Activated naive CD4-positive, alpha-beta T cell treated with anti-CD3 and anti-CD28 coated beads, Interleukin-2, amount 10 ng/mL, durations not matched to agents 7 days and 5 days (primary cell): Measurements from ENCODE around the gene DLEC1.

Experiments
- CTCF ChIA-PET: fragments of 350-600 bp; sonication (Branson Sonifier 250); formaldehyde crosslinking; loops from one replicate; lab custom pipeline; 2021; ENCODE audit warnings: antibody characterized with exemption; lab: Charles Lee
- DNase-seq: peaks from one replicate; pipeline ENCODE4 v3.0.0-alpha.2; 2020
- H3K27ac Mint-ChIP-seq: one replicate; pipeline ENCODE4 v1.8.0; 2021; ENCODE audit warnings: mild to moderate bottlenecking, moderate library complexity, mixed read lengths
- H3K27me3 Mint-ChIP-seq: one replicate; pipeline ENCODE4 v1.8.0; 2021; ENCODE audit warnings: mild to moderate bottlenecking, mixed read lengths
- H3K36me3 Mint-ChIP-seq: one replicate; pipeline ENCODE4 v1.8.0; 2021; ENCODE audit warnings: mixed read lengths
- H3K4me1 Mint-ChIP-seq: one replicate; pipeline ENCODE4 v1.8.0; 2021; ENCODE audit warnings: mixed read lengths
- H3K4me3 Mint-ChIP-seq: one replicate; pipeline ENCODE4 v1.8.0; 2021; ENCODE audit warnings: mild to moderate bottlenecking, moderate library complexity, mixed read lengths
- H3K9me3 Mint-ChIP-seq: one replicate; pipeline ENCODE4 v1.8.0; 2021; ENCODE audit warnings: mixed read lengths

DLEC1 gene

DNA sequence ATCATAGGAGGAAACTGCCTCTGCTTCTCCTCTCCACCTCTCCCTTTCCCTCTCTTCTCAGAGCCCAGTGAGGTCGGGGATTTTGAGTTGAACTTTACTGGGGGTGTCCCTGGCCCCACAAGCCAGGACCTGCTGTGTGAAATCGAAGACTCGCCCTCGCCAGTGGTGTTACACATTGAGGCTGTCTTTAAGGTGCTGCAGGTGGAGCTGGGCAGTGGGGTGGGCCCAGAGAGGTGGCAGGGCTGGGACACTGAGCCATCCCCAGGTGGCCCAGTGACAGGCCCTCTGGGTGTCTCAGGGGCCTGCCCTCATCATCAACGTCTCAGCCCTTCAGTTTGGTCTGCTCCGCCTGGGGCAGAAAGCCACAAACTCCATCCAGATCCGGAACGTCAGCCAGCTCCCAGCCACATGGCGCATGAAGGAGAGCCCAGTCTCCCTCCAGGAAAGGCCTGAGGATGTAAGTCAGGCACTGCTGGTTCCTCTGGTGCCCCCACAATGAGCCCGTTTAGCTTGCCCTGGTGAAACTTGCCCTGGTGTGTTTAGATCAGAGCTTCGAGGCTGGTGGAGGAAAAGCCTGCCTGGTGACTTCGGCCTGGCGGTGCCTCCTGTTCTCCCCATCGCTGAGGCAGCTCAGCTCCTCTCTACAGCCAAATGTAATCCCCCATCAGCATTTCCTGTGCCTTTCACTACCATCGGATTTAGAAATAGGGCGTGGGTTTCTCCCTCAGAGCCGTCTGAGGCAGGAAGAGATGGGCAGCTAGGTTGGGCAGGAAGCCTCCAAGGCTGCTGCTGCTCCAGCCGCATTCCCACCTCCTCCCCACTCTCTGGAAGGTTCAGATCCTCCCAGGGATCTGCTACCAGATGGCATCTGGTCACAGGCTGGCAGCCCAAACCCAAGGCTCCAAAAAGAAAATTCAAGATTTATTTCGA is 58.7 kb downstream of the DLEC1 start:
- no peaks in the 10 kb centered on the region for H3K36me3 Mint-ChIP-seq
- no peaks in the 10 kb centered on the region for H3K4me1 Mint-ChIP-seq
- no peak for DNase-seq
- peaks cover 24% of the 10 kb centered on the region for H3K27me3 Mint-ChIP-seq
- no peak overlapping the region for H3K27ac Mint-ChIP-seq
- no peak overlapping the region for H3K4me3 Mint-ChIP-seq
- H3K9me3 Mint-ChIP-seq, result no peaks in the 10 kb centered on the region
- CTCF ChIA-PET, result no interaction called here

- H3K27me3 Mint-ChIP-seq, result peaks cover 24% of the 10 kb centered on the region
- H3K4me3 Mint-ChIP-seq, result no peak overlapping the region
- no peaks in the 10 kb centered on the region for H3K36me3 Mint-ChIP-seq
- H3K4me1 Mint-ChIP-seq, result no peaks in the 10 kb centered on the region
- peak; percentile 4 for DNase-seq
- H3K27ac Mint-ChIP-seq, result no peak overlapping the region
- H3K9me3 Mint-ChIP-seq, result no peaks in the 10 kb centered on the region
- CTCF ChIA-PET, result no interaction called here
Observed at GRCh38 chr3:38098376-38098723, 59.3 kb downstream of the DLEC1 start.

- H3K4me1 Mint-ChIP-seq, result no peaks in the 10 kb centered on the region
- H3K27me3 Mint-ChIP-seq, result peaks cover 19% of the 10 kb centered on the region
- no peak for DNase-seq
- H3K27ac Mint-ChIP-seq, result no peak overlapping the region
- H3K36me3 Mint-ChIP-seq, result no peaks in the 10 kb centered on the region
- H3K9me3 Mint-ChIP-seq, result no peaks in the 10 kb centered on the region
- CTCF ChIA-PET, result no interaction called here
- no peak overlapping the region for H3K4me3 Mint-ChIP-seq
Observed at GRCh38 chr3:38099518-38099917, 60.5 kb downstream of the DLEC1 start.

DNA sequence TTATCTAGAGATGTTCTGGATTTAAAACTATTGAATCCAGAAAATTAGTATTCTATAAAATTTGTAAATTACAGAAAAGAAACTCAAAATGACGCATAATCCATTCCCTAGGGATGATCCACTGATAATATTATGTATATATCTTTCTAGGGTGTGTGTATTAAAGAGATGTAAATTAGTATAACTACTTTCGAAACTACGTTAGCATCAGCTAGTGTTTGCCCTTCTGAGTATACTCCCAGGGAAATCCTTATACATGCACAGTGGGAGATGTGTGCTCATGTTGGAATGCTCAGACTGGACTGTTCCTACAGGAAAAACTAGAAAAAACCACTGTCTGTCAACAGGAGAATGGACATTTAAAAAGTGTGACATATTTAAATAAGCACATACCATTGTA is 61.5 kb downstream of the DLEC1 start:
- H3K27ac Mint-ChIP-seq, result no peak overlapping the region
- CTCF ChIA-PET, result no interaction called here
- no peak overlapping the region for H3K4me3 Mint-ChIP-seq
- H3K27me3 Mint-ChIP-seq, result peaks cover 23% of the 10 kb centered on the region
- H3K4me1 Mint-ChIP-seq, result no peaks in the 10 kb centered on the region
- no peak for DNase-seq
- no peaks in the 10 kb centered on the region for H3K36me3 Mint-ChIP-seq
- H3K9me3 Mint-ChIP-seq, result peaks cover 2% of the 10 kb centered on the region

- CTCF ChIA-PET, result interaction anchor here (0.7 kb wide), 1 partner anchor 13 kb away, joined by 3 read pairs; no protein-coding TSS in a partner anchor
- H3K27me3 Mint-ChIP-seq, result peaks cover 21% of the 10 kb centered on the region
- H3K9me3 Mint-ChIP-seq, result peaks cover 2% of the 10 kb centered on the region
- no peak overlapping the region for H3K4me3 Mint-ChIP-seq
- no peaks in the 10 kb centered on the region for H3K4me1 Mint-ChIP-seq
- H3K36me3 Mint-ChIP-seq, result no peaks in the 10 kb centered on the region
- no peak for DNase-seq
- no peak overlapping the region for H3K27ac Mint-ChIP-seq
Observed at GRCh38 chr3:38101811-38102443, 62.9 kb downstream of the DLEC1 start.

GRCh38 chr3:38102444-38102814 is 63.4 kb downstream of the DLEC1 start:
- Mint-ChIP-seq H3K4me3 (no peak overlapping the region), H3K36me3 (no peaks in the 10 kb centered on the region), H3K4me1 (no peaks in the 10 kb centered on the region), H3K9me3 (peaks cover 2% of the 10 kb centered on the region), H3K27me3 (peaks cover 17% of the 10 kb centered on the region), H3K27ac (no peak overlapping the region)
- DNase-seq, result no peak
- CTCF ChIA-PET, result interaction anchor here (0.7 kb wide), 1 partner anchor 13 kb away, joined by 3 read pairs; no protein-coding TSS in a partner anchor

- Mint-ChIP-seq H3K9me3 (peaks cover 2% of the 10 kb centered on the region), H3K27ac (no peak overlapping the region), H3K27me3 (peaks cover 10% of the 10 kb centered on the region), H3K4me1 (no peaks in the 10 kb centered on the region), H3K36me3 (no peaks in the 10 kb centered on the region), H3K4me3 (no peak overlapping the region)
- CTCF ChIA-PET, result no interaction called here
- DNase-seq, result no peak
Observed at GRCh38 chr3:38105525-38105924, 66.5 kb downstream of the DLEC1 start.

DNA sequence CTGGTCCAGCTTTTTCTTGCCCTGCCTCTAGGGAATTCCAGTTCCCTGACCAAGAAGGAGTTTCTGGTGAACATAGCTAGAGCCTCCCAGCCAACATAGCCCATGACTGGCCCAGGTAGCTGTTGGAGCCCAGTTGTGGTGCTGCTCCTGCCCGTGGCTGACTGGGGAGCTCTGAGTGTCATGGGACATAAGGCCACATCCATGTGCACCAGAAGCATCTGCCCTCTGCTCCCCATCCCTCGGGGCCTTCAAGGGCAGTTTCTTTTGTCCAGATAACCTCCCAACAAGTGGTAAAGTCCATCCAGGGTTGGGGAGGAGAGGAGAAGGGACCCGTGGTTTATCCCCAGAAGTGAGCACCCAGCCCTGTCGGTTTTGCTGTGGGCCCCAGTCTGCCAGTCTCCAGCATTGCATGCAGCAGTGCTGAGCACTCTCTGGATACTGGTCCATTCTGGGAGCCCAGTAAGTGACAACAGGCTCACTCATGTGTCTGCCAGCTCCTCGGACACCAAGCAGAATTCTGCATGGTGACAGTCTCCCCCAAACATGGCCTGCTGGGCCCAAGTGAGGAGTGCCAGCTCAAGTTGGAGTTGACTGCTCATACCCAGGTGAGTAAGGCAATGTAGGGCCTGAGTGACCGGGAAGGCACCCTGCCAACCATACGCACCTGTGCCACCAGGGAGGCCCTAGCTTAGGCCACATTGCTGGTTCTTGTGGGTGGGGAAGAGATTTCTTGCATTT is 69.1 kb downstream of the DLEC1 start:
- Mint-ChIP-seq H3K27ac (no peak overlapping the region), H3K36me3 (no peaks in the 10 kb centered on the region), H3K4me3 (no peak overlapping the region), H3K27me3 (peaks cover 3% of the 10 kb centered on the region), H3K4me1 (no peaks in the 10 kb centered on the region), H3K9me3 (peaks cover 2% of the 10 kb centered on the region)
- no peak for DNase-seq
- CTCF ChIA-PET, result interaction anchor here (0.7 to 1.3 kb wide), 2 partner anchors 10 to 12 kb away, joined by 3 read pairs; no protein-coding TSS in a partner anchor

GRCh38 chr3:38108649-38109579 is 69.9 kb downstream of the DLEC1 start:
- no peak for DNase-seq
- Mint-ChIP-seq H3K4me3 (no peak overlapping the region), H3K9me3 (peaks cover 2% of the 10 kb centered on the region), H3K27ac (no peak overlapping the region), H3K36me3 (no peaks in the 10 kb centered on the region), H3K27me3 (peaks cover 3% of the 10 kb centered on the region), H3K4me1 (no peaks in the 10 kb centered on the region)
- CTCF ChIA-PET, result interaction anchor here (0.6 to 1.5 kb wide), 3 partner anchors 9 to 238 kb away, joined by 3 to 5 read pairs (median 3); partner anchors contain the start of gene XYLB

DNA sequence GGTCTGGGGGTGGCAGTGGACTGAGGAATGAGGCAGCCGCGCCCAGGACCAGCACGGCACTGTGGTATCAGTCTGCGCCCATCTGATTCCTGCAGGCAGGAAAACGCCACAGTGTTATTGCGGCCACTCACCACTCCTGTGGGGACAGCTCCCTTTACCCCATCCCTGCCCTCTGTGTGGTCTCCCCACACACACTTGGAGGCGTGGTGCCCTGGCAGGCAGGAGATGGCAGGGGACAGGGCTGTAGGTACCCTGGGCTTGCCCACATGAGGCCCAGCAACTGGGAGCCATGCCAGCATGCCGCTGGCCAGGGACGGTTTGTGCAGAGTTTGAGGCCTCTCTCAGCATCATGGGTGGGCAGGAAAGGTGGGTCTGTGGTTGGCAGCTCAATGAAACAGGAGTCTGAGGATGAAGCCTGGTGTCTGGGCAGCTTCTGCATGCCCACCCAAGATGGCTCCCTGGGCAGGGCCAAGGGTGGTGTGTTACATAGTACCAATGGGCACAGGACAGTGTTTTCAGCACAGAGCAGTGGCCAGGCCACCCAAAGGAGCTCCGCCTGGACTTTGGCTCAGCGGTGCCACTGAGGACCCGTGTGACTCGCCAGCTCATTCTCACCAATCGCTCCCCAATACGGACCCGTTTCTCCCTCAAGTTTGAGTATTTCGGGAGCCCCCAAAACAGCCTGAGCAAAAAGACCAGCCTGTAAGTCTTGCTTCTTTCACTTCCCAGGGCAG is 70.7 kb downstream of the DLEC1 start:
- peaks cover 1% of the 10 kb centered on the region for H3K27me3 Mint-ChIP-seq
- DNase-seq, result no peak
- no peaks in the 10 kb centered on the region for H3K36me3 Mint-ChIP-seq
- CTCF ChIA-PET, result interaction anchor here (0.6 to 1.5 kb wide), 2 partner anchors 8 to 237 kb away, joined by 3 to 5 read pairs; partner anchors contain the start of gene XYLB
- no peaks in the 10 kb centered on the region for H3K4me1 Mint-ChIP-seq
- H3K9me3 Mint-ChIP-seq, result peaks cover 2% of the 10 kb centered on the region
- no peak overlapping the region for H3K27ac Mint-ChIP-seq
- no peak overlapping the region for H3K4me3 Mint-ChIP-seq

- Mint-ChIP-seq H3K4me3 (no peak overlapping the region), H3K27me3 (peaks cover 4% of the 10 kb centered on the region), H3K9me3 (no peaks in the 10 kb centered on the region), H3K27ac (no peak overlapping the region), H3K4me1 (no peaks in the 10 kb centered on the region), H3K36me3 (no peaks in the 10 kb centered on the region)
- CTCF ChIA-PET, result interaction anchor here (0.9 kb wide), 1 partner anchor 136 kb away, joined by 3 read pairs; no protein-coding TSS in a partner anchor
- no peak for DNase-seq
Observed at GRCh38 chr3:38110314-38111050, 71.5 kb downstream of the DLEC1 start.

- no peak for DNase-seq
- CTCF ChIA-PET, result interaction anchor here (0.9 kb wide), 1 partner anchor 136 kb away, joined by 3 read pairs; no protein-coding TSS in a partner anchor
- Mint-ChIP-seq H3K27me3 (peaks cover 6% of the 10 kb centered on the region), H3K27ac (no peak overlapping the region), H3K9me3 (no peaks in the 10 kb centered on the region), H3K36me3 (no peaks in the 10 kb centered on the region), H3K4me1 (no peaks in the 10 kb centered on the region), H3K4me3 (no peak overlapping the region)
Observed at GRCh38 chr3:38111201-38111600, 72.2 kb downstream of the DLEC1 start.
